GM23338 (cell line): Measurements from ENCODE around the gene GBE1.

Experiments used
- CREB1 ChIP-seq: fragments of 250-450 bp; sonication (Bioruptor Pico); IDR thresholded peaks from 2 replicates; pipeline ENCODE4 v1.5.0; 2020; ENCODE audit warnings: low read depth, mild to moderate bottlenecking, moderate library complexity
- EZH2 ChIP-seq: fragments of 200-600 bp; sonication (generic); IDR thresholded peaks from one replicate; pipeline ENCODE4 v1.8.0; 2017; ENCODE audit warnings: antibody characterized with exemption, mild to moderate bottlenecking, low read depth; ENCODE audit not compliant: unreplicated experiment
- EZH2phosphoT487 ChIP-seq: fragments of 200-600 bp; sonication (generic); IDR thresholded peaks from one replicate; pipeline ENCODE4 v1.8.1; 2018; ENCODE audit warnings: antibody characterized with exemption; ENCODE audit not compliant: unreplicated experiment
- JUNB ChIP-seq: IDR thresholded peaks from one replicate; pipeline ENCODE4 v1.6.1; 2016; ENCODE audit warnings: antibody characterized with exemption; ENCODE audit not compliant: unreplicated experiment
- NANOG ChIP-seq: IDR thresholded peaks from 2 replicates; pipeline ENCODE4 v1.6.1; 2016; ENCODE audit warnings: antibody characterized with exemption, borderline replicate concordance
- POLR2AphosphoS5 ChIP-seq: IDR thresholded peaks from 2 replicates; pipeline ENCODE4 v1.6.1; 2016; ENCODE audit warnings: antibody characterized with exemption, low read depth
- REST ChIP-seq: IDR thresholded peaks from one replicate; pipeline ENCODE4 v1.6.1; 2018; ENCODE audit warnings: antibody characterized with exemption; ENCODE audit not compliant: unreplicated experiment
- STAT1 ChIP-seq: IDR thresholded peaks from one replicate; pipeline ENCODE4 v1.6.1; 2016; ENCODE audit warnings: antibody characterized with exemption; ENCODE audit not compliant: unreplicated experiment
- ZNF331 ChIP-seq: fragments of 250-450 bp; sonication (Bioruptor Pico); IDR thresholded peaks from 2 replicates; pipeline ENCODE4 v1.5.0; 2020; ENCODE audit warnings: low read depth, mild to moderate bottlenecking, moderate library complexity
- TF ChIP-seq, protein P1 (sequence below), 2 experiments: fragments of 200-600 bp in 1 of 2; sonication (generic) in 1 of 2; conservative IDR thresholded peaks; 2 replicates each; pipeline versions ENCODE4 v1.5.1 to v1.6.1; 2016 to 2017; ENCODE audit warnings: antibody characterized with exemption in 2 of 2, low read depth in 2 of 2, mild to moderate bottlenecking in 2 of 2, moderate library complexity in 1 of 2

DNA sequence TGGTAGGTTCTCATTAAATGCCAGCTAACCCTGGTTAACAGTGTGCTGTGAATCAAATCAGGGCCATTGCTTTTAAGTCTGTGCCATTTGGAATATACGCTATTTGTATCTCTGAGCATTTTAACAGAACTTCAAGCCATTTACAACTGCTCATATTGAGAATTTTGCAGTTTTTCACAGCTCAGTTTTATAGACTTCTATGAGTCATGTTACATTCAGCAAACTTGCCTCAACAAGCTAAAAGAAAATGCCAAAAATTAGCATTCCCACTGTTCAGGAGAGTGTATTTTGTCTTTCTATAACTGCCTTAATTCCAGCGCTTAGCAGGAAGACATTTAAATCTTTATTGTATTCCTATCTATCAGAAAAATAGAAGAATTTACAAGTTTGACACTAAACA, 196.4 kb downstream of the GBE1 start:
- TF ChIP-seq EZH2phosphoT487 (no peak), EZH2 (no peak), REST (no peak), POLR2AphosphoS5 (no peak), JUNB (no peak), STAT1 (no peak), NANOG (no peak), ZNF331 (no peak), CREB1 (no peak)
- TF ChIP-seq, protein P1, sequence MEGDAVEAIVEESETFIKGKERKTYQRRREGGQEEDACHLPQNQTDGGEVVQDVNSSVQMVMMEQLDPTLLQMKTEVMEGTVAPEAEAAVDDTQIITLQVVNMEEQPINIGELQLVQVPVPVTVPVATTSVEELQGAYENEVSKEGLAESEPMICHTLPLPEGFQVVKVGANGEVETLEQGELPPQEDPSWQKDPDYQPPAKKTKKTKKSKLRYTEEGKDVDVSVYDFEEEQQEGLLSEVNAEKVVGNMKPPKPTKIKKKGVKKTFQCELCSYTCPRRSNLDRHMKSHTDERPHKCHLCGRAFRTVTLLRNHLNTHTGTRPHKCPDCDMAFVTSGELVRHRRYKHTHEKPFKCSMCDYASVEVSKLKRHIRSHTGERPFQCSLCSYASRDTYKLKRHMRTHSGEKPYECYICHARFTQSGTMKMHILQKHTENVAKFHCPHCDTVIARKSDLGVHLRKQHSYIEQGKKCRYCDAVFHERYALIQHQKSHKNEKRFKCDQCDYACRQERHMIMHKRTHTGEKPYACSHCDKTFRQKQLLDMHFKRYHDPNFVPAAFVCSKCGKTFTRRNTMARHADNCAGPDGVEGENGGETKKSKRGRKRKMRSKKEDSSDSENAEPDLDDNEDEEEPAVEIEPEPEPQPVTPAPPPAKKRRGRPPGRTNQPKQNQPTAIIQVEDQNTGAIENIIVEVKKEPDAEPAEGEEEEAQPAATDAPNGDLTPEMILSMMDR (conservative IDR thresholded peaks at IDR 0.05; ENCODE audit: low read depth in 2 of 2): no peak
